Activated CD4-positive, alpha-beta T cell treated with anti-CD3 and anti-CD28 coated beads, Interleukin-2, amount 10 ng/mL, durations not matched to agents 24 days and 14 days (primary cell): ENCODE measurements around the gene FCRL1. TPM values are rescaled to one million over a fixed set of nuclear protein-coding genes. Genes with fewer than 3 reads are reported as not detected.

Experiments used
- DNase-seq: peaks from one replicate; pipeline ENCODE4 v3.0.0; 2022
- H3K27ac Mint-ChIP-seq: one replicate; pipeline ENCODE4 v1.8.0; 2022; ENCODE audit warnings: mild to moderate bottlenecking, mixed read lengths
- H3K27me3 Mint-ChIP-seq: one replicate; pipeline ENCODE4 v1.8.0; 2022; ENCODE audit warnings: mixed read lengths
- H3K36me3 Mint-ChIP-seq: one replicate; pipeline ENCODE4 v1.8.0; 2022; ENCODE audit warnings: low read depth, mild to moderate bottlenecking, mixed read lengths
- H3K4me1 Mint-ChIP-seq: one replicate; pipeline ENCODE4 v1.8.0; 2021; ENCODE audit warnings: mixed read lengths
- H3K4me3 Mint-ChIP-seq: one replicate; pipeline ENCODE4 v1.8.0; 2022; ENCODE audit warnings: mild to moderate bottlenecking, moderate library complexity, mixed read lengths
- H3K9me3 Mint-ChIP-seq: one replicate; pipeline ENCODE4 v1.8.0; 2021; ENCODE audit warnings: mixed read lengths
- intact Hi-C: fragments of 100-400 bp; cut with micrococcal nuclease; formaldehyde crosslinking; loops from one replicate; pipeline ENCODE4 v1.15.1; 2023
- total RNA-seq: library from RNA; stranded (reverse); gene quantifications from 2 replicates; pipeline ENCODE4 v1.2.3, GENCODE V29; 2022

The FCRL1 gene
- total RNA-seq, 1 donor from 2014 or later = not detected

GRCh38 chr1:157830887-157831286 is 11.0 kb upstream of the FCRL1 start:
- no peaks in the 10 kb centered on the region for H3K4me1 Mint-ChIP-seq
- no peaks in the 10 kb centered on the region for H3K36me3 Mint-ChIP-seq
- H3K9me3 Mint-ChIP-seq = no peaks in the 10 kb centered on the region
- peaks cover 6% of the 10 kb centered on the region for H3K27me3 Mint-ChIP-seq
- intact Hi-C loops = no loop called here
- H3K4me3 Mint-ChIP-seq = no peak overlapping the region
- H3K27ac Mint-ChIP-seq = no peak overlapping the region
- DNase-seq = no peak

- intact Hi-C loops = no loop called here
- no peaks in the 10 kb centered on the region for H3K4me1 Mint-ChIP-seq
- DNase-seq = no peak
- H3K27me3 Mint-ChIP-seq = peaks cover 6% of the 10 kb centered on the region
- H3K36me3 Mint-ChIP-seq = no peaks in the 10 kb centered on the region
- no peaks in the 10 kb centered on the region for H3K9me3 Mint-ChIP-seq
- H3K27ac Mint-ChIP-seq = no peak overlapping the region
- H3K4me3 Mint-ChIP-seq = no peak overlapping the region
Observed at GRCh38 chr1:157829711-157830110, 9.8 kb upstream of the FCRL1 start.

DNA sequence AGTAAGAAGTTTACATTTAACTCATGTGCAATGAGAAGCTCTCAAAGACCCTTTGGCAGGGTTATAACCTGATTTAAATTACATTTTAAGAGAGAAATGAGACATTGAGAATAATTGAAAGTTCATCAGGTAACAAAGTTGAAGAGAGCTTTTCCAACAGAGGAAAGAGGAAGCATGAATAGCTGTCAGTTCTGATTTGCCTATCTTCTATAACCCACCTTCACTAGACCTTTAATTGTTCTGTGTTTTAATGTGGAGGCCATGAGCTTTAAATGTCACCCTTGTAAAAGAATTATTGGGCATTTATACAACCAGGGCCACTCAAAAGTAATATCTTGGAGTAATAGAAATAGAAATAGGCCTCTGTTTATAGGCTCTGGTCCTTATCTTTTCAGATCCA is 9.3 kb upstream of the FCRL1 start:
- Mint-ChIP-seq H3K4me1 (no peaks in the 10 kb centered on the region), H3K27ac (no peak overlapping the region), H3K4me3 (no peak overlapping the region), H3K36me3 (no peaks in the 10 kb centered on the region), H3K9me3 (no peaks in the 10 kb centered on the region), H3K27me3 (peaks cover 6% of the 10 kb centered on the region)
- intact Hi-C loops = no loop called here
- no peak for DNase-seq

DNA sequence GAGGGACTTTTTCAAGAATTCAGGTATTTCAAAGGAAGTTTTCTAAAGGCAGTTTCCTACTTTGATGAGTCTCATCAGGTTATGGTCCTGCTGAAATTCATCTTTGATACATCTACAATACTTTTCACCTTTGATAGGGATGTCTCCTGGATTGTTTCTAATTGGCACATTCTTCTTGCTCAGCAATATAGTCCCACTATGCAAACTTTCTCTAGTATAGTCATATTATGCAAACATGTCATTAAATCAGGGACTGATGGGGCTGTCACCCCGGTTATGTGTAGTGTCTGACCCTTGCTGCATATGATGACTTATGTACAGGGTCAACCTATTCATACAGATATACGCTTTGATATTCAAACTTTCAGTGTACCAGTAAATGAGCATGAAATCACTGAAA is 379 bp upstream of the FCRL1 start:
- Mint-ChIP-seq H3K27me3 (peaks cover 2% of the 10 kb centered on the region), H3K4me1 (no peaks in the 10 kb centered on the region), H3K27ac (no peak overlapping the region), H3K4me3 (no peak overlapping the region), H3K9me3 (no peaks in the 10 kb centered on the region), H3K36me3 (no peaks in the 10 kb centered on the region)
- intact Hi-C loops = no loop called here
- no peak for DNase-seq

DNA sequence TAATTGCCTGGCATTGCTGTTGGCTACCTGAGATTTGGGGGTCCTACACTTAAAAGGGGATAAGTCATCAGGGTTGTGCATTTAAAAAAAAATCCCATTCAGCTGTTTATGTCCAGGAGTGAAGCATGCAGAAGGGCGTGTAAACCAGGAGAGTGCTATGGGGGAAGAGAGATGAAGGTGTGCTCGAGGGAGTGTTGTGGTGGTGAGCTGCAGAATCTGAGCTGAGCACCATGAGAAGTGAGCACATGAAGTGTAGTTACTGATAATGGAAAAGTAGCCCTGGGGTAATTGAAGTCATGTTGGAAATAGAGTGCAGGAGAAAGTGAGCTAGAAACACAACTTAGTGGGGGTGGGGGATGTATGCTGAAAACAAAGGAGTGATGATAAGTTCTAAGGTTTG is 705 bp downstream of the FCRL1 start:
- H3K27me3 Mint-ChIP-seq = peaks cover 2% of the 10 kb centered on the region
- H3K4me3 Mint-ChIP-seq = no peak overlapping the region
- intact Hi-C loops = no loop called here
- no peak overlapping the region for H3K27ac Mint-ChIP-seq
- H3K4me1 Mint-ChIP-seq = no peaks in the 10 kb centered on the region
- DNase-seq = no peak
- no peaks in the 10 kb centered on the region for H3K36me3 Mint-ChIP-seq
- no peaks in the 10 kb centered on the region for H3K9me3 Mint-ChIP-seq

GRCh38 chr1:157813269-157813668 is 6.7 kb downstream of the FCRL1 start:
- Mint-ChIP-seq H3K27ac (no peak overlapping the region), H3K27me3 (peaks cover 3% of the 10 kb centered on the region), H3K9me3 (peaks cover 5% of the 10 kb centered on the region), H3K36me3 (no peaks in the 10 kb centered on the region), H3K4me1 (no peaks in the 10 kb centered on the region), H3K4me3 (no peak overlapping the region)
- no peak for DNase-seq
- intact Hi-C loops = no loop called here

- H3K4me1 Mint-ChIP-seq = no peaks in the 10 kb centered on the region
- H3K9me3 Mint-ChIP-seq = no peaks in the 10 kb centered on the region
- intact Hi-C loops = no loop called here
- DNase-seq = no peak
- no peak overlapping the region for H3K27ac Mint-ChIP-seq
- H3K27me3 Mint-ChIP-seq = peaks cover 7% of the 10 kb centered on the region
- no peaks in the 10 kb centered on the region for H3K36me3 Mint-ChIP-seq
- H3K4me3 Mint-ChIP-seq = no peak overlapping the region
Observed at GRCh38 chr1:157806431-157807149, 13.3 kb downstream of the FCRL1 start.

GRCh38 chr1:157803851-157804250 is 16.1 kb downstream of the FCRL1 start:
- intact Hi-C loops = no loop called here
- Mint-ChIP-seq H3K9me3 (no peaks in the 10 kb centered on the region), H3K4me1 (no peaks in the 10 kb centered on the region), H3K36me3 (no peaks in the 10 kb centered on the region), H3K27me3 (peaks cover 7% of the 10 kb centered on the region), H3K27ac (no peak overlapping the region), H3K4me3 (no peak overlapping the region)
- DNase-seq = no peak

- Mint-ChIP-seq H3K36me3 (no peaks in the 10 kb centered on the region), H3K4me1 (no peaks in the 10 kb centered on the region), H3K4me3 (no peak overlapping the region), H3K27ac (no peak overlapping the region), H3K9me3 (no peaks in the 10 kb centered on the region), H3K27me3 (no peaks in the 10 kb centered on the region)
- intact Hi-C loops = no loop called here
- no peak for DNase-seq
Observed at GRCh38 chr1:157799996-157800395, 19.9 kb downstream of the FCRL1 start.

DNA sequence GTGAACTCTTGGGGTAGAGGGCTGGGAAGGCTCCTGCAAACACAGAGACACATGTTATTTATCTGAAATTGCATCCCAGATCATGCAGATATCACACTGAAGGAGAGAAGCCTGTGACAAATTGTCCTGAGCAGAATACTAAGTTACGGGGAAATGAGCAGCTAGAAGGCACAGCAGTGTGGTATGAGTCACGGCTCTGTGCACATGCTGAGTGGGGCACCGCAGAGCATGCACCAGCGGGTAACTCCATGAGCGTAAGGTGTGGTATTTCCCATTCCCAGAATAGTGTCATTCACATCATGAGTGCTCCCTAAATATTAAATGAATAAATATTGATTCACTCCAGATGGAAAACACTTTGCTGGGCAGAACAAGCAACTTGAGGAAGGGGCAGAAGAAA is 21.7 kb downstream of the FCRL1 start:
- no peak overlapping the region for H3K27ac Mint-ChIP-seq
- H3K27me3 Mint-ChIP-seq = no peaks in the 10 kb centered on the region
- no peak overlapping the region for H3K4me3 Mint-ChIP-seq
- H3K4me1 Mint-ChIP-seq = no peaks in the 10 kb centered on the region
- H3K36me3 Mint-ChIP-seq = no peaks in the 10 kb centered on the region
- no peak for DNase-seq
- intact Hi-C loops = no loop called here
- H3K9me3 Mint-ChIP-seq = peaks cover 2% of the 10 kb centered on the region

DNA sequence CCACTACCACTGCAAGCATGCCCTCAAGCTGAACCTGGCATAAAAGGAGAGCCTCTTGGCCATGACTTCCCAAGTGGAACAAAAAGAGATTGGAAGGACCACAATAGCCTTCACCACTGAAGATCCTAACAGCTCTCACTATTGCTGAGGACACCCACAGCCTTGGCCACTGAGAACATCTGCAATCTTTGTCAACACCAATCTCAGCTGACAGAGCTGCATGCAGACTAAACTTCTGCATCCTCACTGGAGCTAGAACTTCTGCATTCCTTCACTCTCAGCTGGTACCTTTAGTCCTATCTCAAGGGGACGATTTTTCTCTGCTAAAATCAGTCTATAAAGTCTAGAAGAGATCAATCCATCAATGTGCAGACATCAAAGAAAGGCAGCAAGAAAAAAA is 34.7 kb downstream of the FCRL1 start:
- no peaks in the 10 kb centered on the region for H3K9me3 Mint-ChIP-seq
- intact Hi-C loops = no loop called here
- H3K27ac Mint-ChIP-seq = no peak overlapping the region
- DNase-seq = no peak
- no peaks in the 10 kb centered on the region for H3K4me1 Mint-ChIP-seq
- no peaks in the 10 kb centered on the region for H3K36me3 Mint-ChIP-seq
- H3K27me3 Mint-ChIP-seq = no peaks in the 10 kb centered on the region
- H3K4me3 Mint-ChIP-seq = no peak overlapping the region

GRCh38 chr1:157784801-157785200 is 35.1 kb downstream of the FCRL1 start:
- Mint-ChIP-seq H3K4me3 (no peak overlapping the region), H3K9me3 (no peaks in the 10 kb centered on the region), H3K27me3 (no peaks in the 10 kb centered on the region), H3K4me1 (no peaks in the 10 kb centered on the region), H3K36me3 (no peaks in the 10 kb centered on the region), H3K27ac (no peak overlapping the region)
- DNase-seq = no peak
- intact Hi-C loops = no loop called here

GRCh38 chr1:157782931-157783330 is 37.0 kb downstream of the FCRL1 start:
- H3K27ac Mint-ChIP-seq = no peak overlapping the region
- no peak for DNase-seq
- no peaks in the 10 kb centered on the region for H3K36me3 Mint-ChIP-seq
- intact Hi-C loops = no loop called here
- no peak overlapping the region for H3K4me3 Mint-ChIP-seq
- H3K9me3 Mint-ChIP-seq = no peaks in the 10 kb centered on the region
- H3K27me3 Mint-ChIP-seq = no peaks in the 10 kb centered on the region
- H3K4me1 Mint-ChIP-seq = no peaks in the 10 kb centered on the region

DNA sequence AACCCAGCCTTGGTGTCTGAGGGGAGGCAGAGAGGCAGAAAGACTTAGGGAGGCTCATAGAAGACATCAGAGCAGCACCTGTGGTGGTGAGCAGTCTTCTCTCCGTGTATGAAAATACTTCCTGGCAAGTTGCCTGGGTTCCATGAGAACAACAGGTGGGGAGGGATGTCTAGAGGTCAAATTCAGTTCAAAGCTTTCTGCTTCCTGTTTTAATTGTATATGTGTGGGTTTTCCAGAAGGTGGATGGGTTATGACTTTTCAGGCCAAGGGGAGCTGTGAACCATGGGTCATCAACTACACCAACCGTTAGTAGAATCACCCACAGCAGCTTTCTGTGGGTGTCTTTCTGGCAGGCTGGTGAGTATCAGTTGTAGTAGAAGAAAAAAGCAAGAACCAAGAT is 38.9 kb downstream of the FCRL1 start:
- no peaks in the 10 kb centered on the region for H3K36me3 Mint-ChIP-seq
- H3K4me3 Mint-ChIP-seq = no peak overlapping the region
- H3K9me3 Mint-ChIP-seq = no peaks in the 10 kb centered on the region
- H3K27me3 Mint-ChIP-seq = no peaks in the 10 kb centered on the region
- DNase-seq = no peak
- intact Hi-C loops = no loop called here
- H3K27ac Mint-ChIP-seq = no peak overlapping the region
- no peaks in the 10 kb centered on the region for H3K4me1 Mint-ChIP-seq

DNA sequence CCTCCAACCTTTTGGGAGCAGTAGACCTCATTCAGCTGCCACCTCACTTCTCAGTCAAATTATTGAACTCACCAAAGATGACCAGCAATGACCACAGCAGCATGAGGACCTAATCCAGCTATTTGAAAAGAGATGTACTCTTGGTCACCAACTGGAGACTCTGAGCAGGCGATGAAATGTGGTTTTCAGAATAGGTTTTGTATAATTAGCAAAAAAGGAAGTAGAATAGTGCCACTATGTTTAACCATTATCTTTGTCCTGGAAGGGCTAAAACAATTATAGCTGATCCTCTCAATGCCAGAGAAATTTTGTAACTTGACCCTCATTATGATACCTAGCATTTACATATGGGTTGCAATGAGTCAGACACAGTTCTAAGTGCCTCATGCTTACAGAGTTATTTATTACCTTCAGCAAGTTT is 42.9 kb downstream of the FCRL1 start, which contains the start of gene FCRL2:
Gene FCRL2 (minus strand): TSS at position 162 of the 421 bp plus-strand sequence. CDS start 59 bp downstream, at position 103.
- DNase-seq = no peak
- Mint-ChIP-seq H3K4me3 (no peak within 1 kb of the TSS), H3K4me1 (no peaks in the 10 kb centered on the region), H3K27ac (no peak within 1 kb of the TSS), H3K36me3 (no peaks in the 10 kb centered on the region), H3K9me3 (no peaks in the 10 kb centered on the region), H3K27me3 (peaks cover 1% of the 10 kb centered on the region)
- intact Hi-C loops = no loop called here
